Activated CD4-positive, alpha-beta T cell treated with anti-CD3 and anti-CD28 coated beads for 36 hours (primary cell): ENCODE measurements around the gene REXO5. TPM values are rescaled to one million over a fixed set of nuclear protein-coding genes. Genes with fewer than 3 reads are reported as not detected.
"Not testable (repeated sequence)": the region's sequence is repeated elsewhere in the genome, so short reads cannot be mapped to it uniquely, and the experiment has no call there.

Source experiments
- ATAC-seq: fragments of 200-7000 bp; cut with Tn5 transposase; one replicate; pipeline ENCODE4 v1.10.0; 2021; ENCODE audit warnings: mild to moderate bottlenecking, moderate library complexity
- CTCF ChIA-PET: fragments of 350-600 bp; sonication (Branson Sonifier 250); formaldehyde crosslinking; loops from one replicate; lab custom pipeline; 2021; ENCODE audit warnings: antibody characterized with exemption; lab: Charles Lee
- POLR2A ChIA-PET: fragments of 350-600 bp; sonication (Branson Sonifier 250); formaldehyde crosslinking; loops from one replicate; lab custom pipeline; 2021; ENCODE audit warnings: antibody characterized with exemption, inconsistent platforms; lab: Charles Lee
- DNase-seq: peaks from one replicate; pipeline ENCODE4 v3.0.0-alpha.2; 2020
- H3K27ac Mint-ChIP-seq: one replicate; pipeline ENCODE4 v1.8.0; 2021; ENCODE audit warnings: mixed read lengths
- H3K27me3 Mint-ChIP-seq: one replicate; pipeline ENCODE4 v1.8.0; 2021; ENCODE audit warnings: mixed read lengths
- H3K36me3 Mint-ChIP-seq: one replicate; pipeline ENCODE4 v1.8.0; 2021; ENCODE audit warnings: low read depth, mixed read lengths
- H3K4me1 Mint-ChIP-seq: one replicate; pipeline ENCODE4 v1.8.0; 2021; ENCODE audit warnings: mixed read lengths
- H3K4me3 Mint-ChIP-seq: one replicate; pipeline ENCODE4 v1.8.0; 2021; ENCODE audit warnings: mild to moderate bottlenecking, moderate library complexity, mixed read lengths
- H3K9me3 Mint-ChIP-seq: one replicate; pipeline ENCODE4 v1.8.0; 2021; ENCODE audit warnings: low read depth, mixed read lengths
- intact Hi-C, 2 experiments: fragments of 100-400 bp; cut with DNase I in 1 of 2; cut with micrococcal nuclease in 1 of 2; formaldehyde crosslinking; loops; one replicate each; pipeline versions ENCODE4 v1.14.2 to v1.15.1; 2022 to 2024; cut with DNase I, micrococcal nuclease
- total RNA-seq, 2 experiments: library from RNA; stranded (reverse); gene quantifications; one replicate each; pipeline ENCODE4 v1.2.3, GENCODE V29; 2021

Gene REXO5
- total RNA-seq, 2 experiments from 2014 or later: 17.9 to 20.4 TPM

DNA sequence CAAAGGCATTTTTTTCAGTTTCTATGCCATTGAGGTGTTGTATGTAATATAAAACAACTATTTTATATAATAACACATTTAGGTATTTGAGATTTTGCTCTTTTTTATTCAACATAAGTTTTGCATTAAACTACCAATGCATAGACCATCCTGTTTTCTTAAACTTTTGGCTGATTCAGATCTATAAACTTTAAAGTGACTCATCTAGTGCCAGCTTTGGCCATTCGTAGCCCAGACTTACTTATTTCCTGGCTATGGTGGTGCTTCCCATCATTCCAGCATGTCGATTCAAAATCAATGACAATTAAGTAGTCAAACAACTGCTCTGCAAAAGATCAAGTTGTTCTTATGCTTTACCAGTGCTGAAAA is 3.2 kb upstream of the REXO5 start:
- peaks cover 8% of the 10 kb centered on the region for H3K36me3 Mint-ChIP-seq
- no peak overlapping the region for H3K4me3 Mint-ChIP-seq
- H3K27me3 Mint-ChIP-seq: no peaks in the 10 kb centered on the region
- no peak overlapping the region for H3K27ac Mint-ChIP-seq
- intact Hi-C loops: loop anchor here in 1 of 2 experiments (10.0 kb wide), 2 partner anchors 702 to 1572 kb away; partner anchors contain the start of gene CDR2
- no peak for ATAC-seq
- no peak for DNase-seq
- H3K9me3 Mint-ChIP-seq: no peaks in the 10 kb centered on the region
- CTCF ChIA-PET: interaction anchor here (1.1 kb wide), 1 partner anchor 383 kb away, joined by 3 read pairs; no protein-coding TSS in a partner anchor
- peaks cover 26% of the 10 kb centered on the region for H3K4me1 Mint-ChIP-seq
- POLR2A ChIA-PET: no interaction called here

DNA sequence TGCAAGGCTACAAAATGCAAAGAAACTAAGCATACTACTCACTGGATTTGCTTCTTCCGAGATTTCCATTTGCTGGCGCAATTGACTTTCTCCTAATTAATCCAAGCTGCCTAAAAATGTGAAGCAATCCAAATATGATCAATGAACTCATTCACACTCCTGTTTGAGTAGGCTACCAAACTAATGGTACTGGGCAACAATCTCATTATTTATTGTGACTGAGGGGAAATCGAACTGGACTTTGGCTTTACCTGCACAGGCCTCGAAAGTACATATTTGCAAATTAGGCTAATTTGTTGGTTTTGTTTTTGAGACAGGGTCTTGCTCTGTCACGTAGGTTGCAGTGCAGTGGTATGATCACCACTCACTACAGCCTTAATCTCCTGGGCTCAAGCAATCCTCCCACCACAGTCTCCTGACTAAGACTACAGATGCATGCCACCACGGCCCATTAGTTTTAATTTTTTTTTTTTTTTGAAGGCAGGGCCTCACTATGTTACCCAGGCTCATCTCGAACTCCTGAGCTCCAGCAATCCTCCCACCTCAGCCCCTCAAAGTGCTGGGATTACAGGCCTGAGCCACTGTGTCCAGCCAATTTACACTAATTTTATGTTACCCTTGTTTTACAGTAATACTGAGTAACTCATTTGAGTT is 2.6 kb upstream of the REXO5 start:
- Mint-ChIP-seq H3K36me3 (peaks cover 10% of the 10 kb centered on the region), H3K4me1 (peaks cover 23% of the 10 kb centered on the region), H3K27ac (no peak overlapping the region), H3K4me3 (no peak overlapping the region), H3K27me3 (no peaks in the 10 kb centered on the region), H3K9me3 (no peaks in the 10 kb centered on the region)
- ATAC-seq: no peak
- DNase-seq: no peak
- intact Hi-C loops: loop anchor here in 1 of 2 experiments (10.0 kb wide), 2 partner anchors 701 to 1571 kb away; partner anchors contain the start of gene CDR2
- ChIA-PET CTCF (interaction anchor here (1.1 kb wide), 1 partner anchor 45 kb away, joined by 4 read pairs; no protein-coding TSS in a partner anchor), POLR2A (no interaction called here)

DNA sequence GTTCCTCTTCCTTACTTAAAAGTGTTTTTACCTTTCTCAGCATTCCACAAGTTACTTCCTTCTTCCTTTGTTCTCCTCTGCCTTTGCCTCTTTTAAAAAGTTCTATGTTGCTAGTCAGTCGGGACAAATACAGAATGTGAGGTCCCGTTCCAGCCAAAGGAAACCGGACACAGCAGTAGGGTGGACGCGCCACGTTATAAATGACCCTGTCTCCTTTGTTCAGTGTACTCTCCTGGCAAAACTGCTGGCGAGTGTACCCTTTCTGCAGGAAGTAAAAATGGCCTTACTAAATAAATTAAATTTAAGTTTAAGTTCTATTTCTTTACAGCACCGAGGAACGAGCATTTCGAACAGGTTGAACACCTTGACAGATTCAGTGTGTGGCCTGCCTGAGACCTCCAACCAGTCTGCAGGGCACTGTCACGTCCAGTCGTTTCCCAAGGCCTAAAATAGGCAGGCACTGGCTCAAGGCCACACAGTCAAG is 601 bp upstream of the REXO5 start:
- CTCF ChIA-PET: interaction anchor here (1.1 to 1.5 kb wide), 4 partner anchors 20 to 72 kb away, joined by 3 to 6 read pairs (median 4); no protein-coding TSS in a partner anchor
- Mint-ChIP-seq H3K4me1 (peaks cover 18% of the 10 kb centered on the region), H3K27ac (peak overlapping the region; percentile 97), H3K4me3 (peak overlapping the region; percentile 79)
- DNase-seq, H3K27me3 Mint-ChIP-seq, POLR2A ChIA-PET, H3K9me3 Mint-ChIP-seq, ATAC-seq, H3K36me3 Mint-ChIP-seq: not testable (repeated sequence)
- intact Hi-C loops: loop anchor here in 1 of 2 experiments (1.0 to 10.0 kb wide), 6 partner anchors 64 to 1569 kb away; partner anchors contain the start of genes CDR2, DCUN1D3, LYRM1 and THUMPD1

DNA sequence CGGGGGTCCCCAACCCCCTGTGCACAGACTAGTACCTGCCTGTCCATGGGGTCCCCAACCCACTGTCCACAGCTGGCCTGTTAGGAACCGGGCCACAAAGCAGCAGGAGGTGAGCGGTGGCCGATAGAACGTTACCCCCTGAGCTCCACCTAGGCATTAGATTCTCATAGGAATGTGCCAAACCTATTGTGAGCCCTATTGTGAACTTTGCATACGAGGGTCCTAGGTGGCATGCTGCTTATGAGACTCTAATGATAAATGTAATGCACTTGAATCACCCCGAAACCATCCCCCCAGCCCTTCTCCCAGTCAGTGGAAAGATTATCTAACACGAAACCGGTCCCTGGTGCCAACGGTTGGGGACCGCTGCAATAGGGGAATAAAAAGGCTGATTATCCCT is 1.5 kb downstream of the REXO5 start:
- Mint-ChIP-seq H3K4me3 (peak overlapping the region; percentile 79), H3K9me3 (no peaks in the 10 kb centered on the region), H3K4me1 (peaks cover 18% of the 10 kb centered on the region), H3K36me3 (peaks cover 6% of the 10 kb centered on the region), H3K27me3 (no peaks in the 10 kb centered on the region), H3K27ac (peak overlapping the region; percentile 97)
- no peak for DNase-seq
- intact Hi-C loops: loop anchor here in 1 of 2 experiments (2.0 to 10.0 kb wide), 4 partner anchors 67 to 1567 kb away; partner anchors contain the start of gene CDR2
- CTCF ChIA-PET: interaction anchor here (0.6 kb wide), 1 partner anchor 353 kb away, joined by 3 read pairs; no protein-coding TSS in a partner anchor
- no peak for ATAC-seq
- POLR2A ChIA-PET: no interaction called here

DNA sequence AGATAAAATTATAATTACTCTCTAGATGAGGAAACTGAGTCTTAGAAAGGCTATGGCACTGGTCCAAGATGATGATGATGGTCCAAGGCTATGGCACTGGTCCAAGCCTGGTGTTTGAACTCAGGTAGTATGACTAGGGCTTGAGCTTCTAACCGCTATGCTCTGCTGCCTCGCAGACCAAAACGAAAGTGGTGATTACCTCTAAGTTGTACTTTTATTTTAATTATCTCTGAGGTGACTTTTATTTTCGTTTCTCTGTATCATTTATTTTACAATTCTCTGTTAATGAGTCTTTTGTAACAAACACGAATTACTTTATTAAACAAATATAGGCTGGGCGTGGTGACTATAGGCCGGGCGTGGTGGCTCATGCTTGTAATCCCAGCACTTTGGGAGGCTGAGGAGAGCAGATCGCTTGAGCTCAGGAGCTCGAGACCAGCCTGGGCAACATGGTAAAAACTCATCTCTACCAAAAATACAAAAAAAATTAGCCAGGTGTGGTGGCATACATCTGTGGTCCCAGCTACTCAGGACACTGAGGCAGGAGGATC is 5.6 kb downstream of the REXO5 start:
- no peak for ATAC-seq
- intact Hi-C loops: no loop called here
- H3K9me3 Mint-ChIP-seq: no peaks in the 10 kb centered on the region
- no peak for DNase-seq
- H3K36me3 Mint-ChIP-seq: peaks cover 13% of the 10 kb centered on the region
- no peak overlapping the region for H3K4me3 Mint-ChIP-seq
- ChIA-PET POLR2A (no interaction called here), CTCF (interaction anchor here (1.0 kb wide), 1 partner anchor 14 kb away, joined by 3 read pairs; no protein-coding TSS in a partner anchor)
- no peak overlapping the region for H3K27ac Mint-ChIP-seq
- peaks cover 16% of the 10 kb centered on the region for H3K4me1 Mint-ChIP-seq
- no peaks in the 10 kb centered on the region for H3K27me3 Mint-ChIP-seq

DNA sequence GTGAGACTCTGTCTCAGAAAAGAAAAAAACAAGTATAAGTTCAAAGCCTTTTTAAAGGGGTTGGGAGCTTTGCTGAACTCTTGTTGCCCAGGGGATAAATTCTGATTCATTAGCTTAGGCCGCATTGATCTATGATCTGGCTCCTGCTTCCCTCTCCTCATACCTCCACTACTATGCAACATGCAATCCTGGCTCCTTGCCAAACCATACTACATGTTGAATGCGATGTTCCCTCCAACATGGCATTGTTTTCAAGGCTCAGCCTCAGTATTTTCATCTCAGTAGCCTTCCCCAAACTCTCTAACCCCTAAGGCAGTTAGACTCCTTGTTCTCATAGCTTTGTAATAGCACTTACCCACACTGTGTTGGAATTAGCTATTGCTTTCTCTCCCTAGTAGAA is 6.2 kb downstream of the REXO5 start:
- Mint-ChIP-seq H3K4me1 (peaks cover 14% of the 10 kb centered on the region), H3K36me3 (peaks cover 11% of the 10 kb centered on the region), H3K27me3 (no peaks in the 10 kb centered on the region), H3K9me3 (no peaks in the 10 kb centered on the region), H3K27ac (no peak overlapping the region), H3K4me3 (no peak overlapping the region)
- ATAC-seq: no peak
- POLR2A ChIA-PET: no interaction called here
- intact Hi-C loops: no loop called here
- CTCF ChIA-PET: no interaction called here
- no peak for DNase-seq

DNA sequence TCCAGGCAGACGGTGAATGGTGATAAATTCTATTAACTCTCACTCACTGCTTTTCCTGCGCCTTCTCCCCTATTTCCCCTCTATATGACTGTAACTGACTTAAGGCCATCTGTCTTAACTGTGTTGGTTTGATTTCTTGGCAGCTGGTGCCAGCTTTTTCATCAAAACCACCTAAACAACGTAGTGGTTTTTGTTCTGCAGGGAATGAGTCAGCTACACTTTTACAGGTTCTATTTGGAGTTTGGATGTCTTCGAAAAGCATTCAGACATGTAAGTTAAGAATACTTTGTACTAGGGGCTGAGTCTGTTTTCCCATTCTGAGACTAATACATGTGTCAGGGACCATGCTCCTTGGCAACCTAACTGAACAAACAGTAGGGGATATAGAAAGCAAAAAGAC is 8.5 kb downstream of the REXO5 start:
- no peak overlapping the region for H3K4me3 Mint-ChIP-seq
- no peaks in the 10 kb centered on the region for H3K27me3 Mint-ChIP-seq
- peaks cover 6% of the 10 kb centered on the region for H3K4me1 Mint-ChIP-seq
- POLR2A ChIA-PET: no interaction called here
- DNase-seq (peak; percentile 17), ATAC-seq (peak; percentile 53)
- CTCF ChIA-PET: no interaction called here
- H3K36me3 Mint-ChIP-seq: peaks cover 13% of the 10 kb centered on the region
- H3K27ac Mint-ChIP-seq: no peak overlapping the region
- H3K9me3 Mint-ChIP-seq: no peaks in the 10 kb centered on the region
- intact Hi-C loops: no loop called here

DNA sequence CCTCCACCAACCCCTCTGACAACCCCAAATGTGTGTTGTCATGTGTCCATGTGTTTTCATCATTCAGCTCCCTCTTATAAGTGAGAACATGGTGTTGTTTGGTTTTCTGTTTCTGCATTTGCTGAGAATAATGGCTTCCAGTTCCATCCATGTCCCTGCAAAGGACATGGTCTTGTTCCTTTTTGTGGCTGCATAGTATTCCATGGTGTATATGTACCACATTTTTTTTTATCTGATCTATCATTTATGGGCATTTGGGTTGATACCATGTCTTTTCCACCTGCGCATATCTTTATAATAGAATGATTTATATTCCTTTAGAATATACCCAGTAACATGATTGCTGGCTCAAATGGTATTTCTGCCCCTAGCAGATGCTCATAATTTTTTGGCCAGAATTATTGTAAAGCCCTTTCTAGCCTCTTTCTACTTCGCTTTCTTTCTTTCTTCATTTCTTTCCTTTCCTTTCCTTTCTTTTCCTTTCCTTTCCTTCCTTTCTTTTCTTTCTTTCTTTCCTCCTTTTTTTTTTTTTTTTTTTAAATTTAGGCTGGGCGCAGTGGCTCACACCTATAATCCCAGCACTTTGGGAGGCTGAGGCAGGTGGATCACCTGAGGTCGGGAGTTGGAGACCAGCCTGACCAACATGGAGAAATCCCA is 12.7 kb downstream of the REXO5 start:
- Mint-ChIP-seq H3K36me3 (peaks cover 30% of the 10 kb centered on the region), H3K4me1 (peaks cover 13% of the 10 kb centered on the region), H3K27ac (no peak overlapping the region), H3K27me3 (no peaks in the 10 kb centered on the region), H3K9me3 (no peaks in the 10 kb centered on the region), H3K4me3 (no peak overlapping the region)
- no peak for DNase-seq
- intact Hi-C loops: no loop called here
- POLR2A ChIA-PET: no interaction called here
- CTCF ChIA-PET: no interaction called here
- ATAC-seq: no peak

DNA sequence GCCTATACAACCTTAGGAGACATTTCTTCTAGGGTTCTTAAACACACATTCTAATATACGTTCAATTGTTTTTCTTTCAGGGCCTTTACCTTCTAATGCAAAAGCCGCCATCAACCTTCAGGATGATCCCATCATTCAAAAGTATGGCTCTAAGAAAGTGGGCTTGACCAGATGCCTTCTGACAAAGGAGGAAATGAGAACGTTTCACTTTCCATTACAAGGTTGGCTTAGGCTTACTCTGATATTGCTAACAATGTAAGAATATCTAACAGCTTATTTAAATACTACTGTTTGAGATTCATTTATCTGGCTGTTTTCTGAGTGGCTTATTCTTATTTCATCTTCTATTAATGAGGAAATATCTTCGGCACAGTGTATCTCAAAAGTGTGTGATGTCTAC is 15.4 kb downstream of the REXO5 start:
- POLR2A ChIA-PET: no interaction called here
- CTCF ChIA-PET: no interaction called here

DNA sequence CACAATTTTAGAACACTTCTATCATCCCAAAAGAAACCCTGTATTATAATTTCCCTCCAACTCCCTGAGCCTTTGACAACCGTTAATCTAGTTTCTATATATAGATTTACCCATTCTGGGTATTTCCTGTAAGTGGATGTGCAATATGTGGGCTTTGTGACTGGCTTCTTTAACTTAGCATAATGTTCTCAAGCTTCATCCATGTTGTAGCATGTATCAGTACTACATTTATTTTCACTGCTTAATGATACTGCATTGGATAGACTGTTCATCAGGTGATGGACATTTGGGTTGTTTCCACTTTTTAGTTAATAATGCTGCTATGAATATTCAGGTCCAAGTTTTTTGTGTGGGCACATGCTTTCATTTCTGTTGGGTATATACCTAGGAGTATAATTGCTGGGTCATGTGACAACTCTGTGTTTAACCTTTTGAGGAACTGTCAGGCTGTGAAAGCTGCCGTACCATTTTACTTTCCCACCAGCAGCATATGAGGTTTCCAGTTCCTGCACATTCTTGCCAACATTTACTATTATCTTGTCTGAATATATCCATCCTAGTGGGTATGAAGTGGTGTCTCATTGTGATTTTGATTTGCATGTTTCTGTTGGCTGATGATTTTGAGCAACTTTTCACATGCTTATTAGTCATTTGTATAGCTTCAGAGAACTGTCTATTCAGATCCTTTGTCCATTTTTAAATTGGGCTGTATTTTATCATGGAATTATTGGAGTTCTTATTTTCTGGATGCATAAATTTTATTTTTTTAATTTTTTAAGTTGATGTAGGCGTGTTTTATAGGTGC is 16.4 kb downstream of the REXO5 start:
- ChIA-PET POLR2A (no interaction called here), CTCF (no interaction called here)

More for the DNA sequence above, 15.4 kb downstream of the REXO5 start:
- H3K4me3 Mint-ChIP-seq: no peak overlapping the region
- no peaks in the 10 kb centered on the region for H3K27me3 Mint-ChIP-seq
- no peak for ATAC-seq
- H3K4me1 Mint-ChIP-seq: peaks cover 7% of the 10 kb centered on the region
- H3K9me3 Mint-ChIP-seq: no peaks in the 10 kb centered on the region
- no peak overlapping the region for H3K27ac Mint-ChIP-seq
- intact Hi-C loops: no loop called here
- no peak for DNase-seq
- H3K36me3 Mint-ChIP-seq: peaks cover 28% of the 10 kb centered on the region

More for the DNA sequence above, 16.4 kb downstream of the REXO5 start:
- ATAC-seq (peak; percentile 33), DNase-seq (no peak)
- H3K36me3 Mint-ChIP-seq: peaks cover 32% of the 10 kb centered on the region
- H3K27ac Mint-ChIP-seq: no peak overlapping the region
- H3K27me3 Mint-ChIP-seq: no peaks in the 10 kb centered on the region
- H3K9me3 Mint-ChIP-seq: no peaks in the 10 kb centered on the region
- peaks cover 7% of the 10 kb centered on the region for H3K4me1 Mint-ChIP-seq
- intact Hi-C loops: no loop called here
- H3K4me3 Mint-ChIP-seq: no peak overlapping the region
